Memory B cell (primary cell): ENCODE measurements around the gene APEH.

Source experiments
- ATAC-seq: fragments of 150-1000 bp; cut with Tn5 transposase; 2 replicates; pipeline ENCODE4 v1.10.0; 2021; ENCODE audit warnings: low read depth, mild to moderate bottlenecking, moderate library complexity
- DNase-seq, 2 donors: peaks; one replicate each; pipeline ENCODE4 v3.0.0; 2022; ENCODE audit warnings: low spot score in 2 of 2
- H3K27ac Mint-ChIP-seq: one replicate; pipeline ENCODE4 v1.8.0; 2022; ENCODE audit warnings: mild to moderate bottlenecking, moderate library complexity, mixed read lengths
- H3K27me3 Mint-ChIP-seq: one replicate; pipeline ENCODE4 v1.8.0; 2022; ENCODE audit warnings: mixed read lengths
- H3K36me3 Mint-ChIP-seq: one replicate; pipeline ENCODE4 v1.8.0; 2022; ENCODE audit warnings: mild to moderate bottlenecking, mixed read lengths
- H3K4me1 Mint-ChIP-seq: one replicate; pipeline ENCODE4 v1.8.0; 2022; ENCODE audit warnings: mixed read lengths
- H3K4me3 Mint-ChIP-seq: one replicate; pipeline ENCODE4 v1.8.0; 2022; ENCODE audit warnings: mild to moderate bottlenecking, moderate library complexity, mixed read lengths
- H3K9me3 Mint-ChIP-seq: one replicate; pipeline ENCODE4 v1.8.0; 2022; ENCODE audit warnings: mixed read lengths

The APEH gene

GRCh38 chr3:49673715-49674496 lies at the start of gene APEH:
Gene APEH, plus strand, starts transcription at chr3:49674351. Its CDS starts 51 bp downstream, at chr3:49674402.
- Mint-ChIP-seq H3K4me1 (peaks cover 20% of the 10 kb centered on the region), H3K36me3 (peaks cover 8% of the 10 kb centered on the region), H3K27me3 (no peaks in the 10 kb centered on the region), H3K27ac (peak within 1 kb of the TSS; percentile 97), H3K4me3 (peak within 1 kb of the TSS; percentile 96), H3K9me3 (no peaks in the 10 kb centered on the region)
- DNase-seq, result peak; percentile 98 to 99
- ATAC-seq, result peak; percentile 82

DNA sequence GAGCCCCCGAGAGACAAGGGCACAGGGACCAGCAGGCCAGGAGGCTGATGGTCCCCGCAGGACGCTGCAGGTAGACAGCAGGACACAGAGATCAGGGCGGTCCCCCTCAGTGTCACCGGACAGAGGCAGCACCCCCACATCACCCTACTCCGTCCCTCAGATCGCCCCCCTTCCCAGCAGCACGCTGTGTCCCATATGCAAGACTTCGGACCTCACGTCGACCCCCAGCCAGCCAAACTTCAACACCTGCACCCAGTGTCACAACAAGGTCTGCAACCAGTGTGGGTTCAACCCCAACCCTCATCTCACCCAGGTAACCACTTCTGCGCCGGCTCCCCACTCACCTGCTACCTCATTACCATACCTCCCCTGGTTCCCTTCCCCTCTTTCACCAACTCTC lies 49.1 kb upstream of the APEH start:
- no peak overlapping the region for H3K27ac Mint-ChIP-seq
- H3K9me3 Mint-ChIP-seq, result no peaks in the 10 kb centered on the region
- no peaks in the 10 kb centered on the region for H3K36me3 Mint-ChIP-seq

GRCh38 chr3:49626101-49626581 lies 48.0 kb upstream of the APEH start:
- Mint-ChIP-seq H3K36me3 (no peaks in the 10 kb centered on the region), H3K27me3 (peaks cover 8% of the 10 kb centered on the region), H3K4me3 (no peak overlapping the region), H3K4me1 (no peaks in the 10 kb centered on the region), H3K27ac (no peak overlapping the region), H3K9me3 (no peaks in the 10 kb centered on the region)
- no peak for DNase-seq
- no peak for ATAC-seq

More for the DNA sequence above, 49.1 kb upstream of the APEH start:
- Mint-ChIP-seq H3K4me1 (no peaks in the 10 kb centered on the region), H3K4me3 (no peak overlapping the region), H3K27me3 (peaks cover 11% of the 10 kb centered on the region)
- ATAC-seq, result no peak
- DNase-seq, result no peak

DNA sequence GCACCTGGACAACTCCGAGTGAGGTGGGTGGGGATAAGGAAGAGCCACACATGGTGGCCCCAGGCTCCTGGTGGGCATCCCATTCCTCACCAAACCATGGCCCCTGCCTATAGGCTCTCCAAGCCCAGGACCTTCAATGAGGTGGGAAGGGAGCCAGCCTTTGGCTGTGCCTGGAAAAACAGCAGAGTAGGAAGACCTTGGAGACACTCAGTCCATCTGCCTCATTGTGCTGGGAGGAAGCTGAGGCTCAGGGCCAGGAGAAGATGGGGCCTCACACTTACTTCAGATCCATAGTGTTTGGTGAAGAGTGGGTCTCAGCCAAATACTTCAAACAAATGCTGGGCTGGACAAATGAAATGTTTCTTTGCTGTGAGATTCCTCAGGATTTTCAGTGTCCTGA lies 47.4 kb upstream of the APEH start:
- ATAC-seq, result no peak
- no peak overlapping the region for H3K4me3 Mint-ChIP-seq
- DNase-seq, result no peak

DNA sequence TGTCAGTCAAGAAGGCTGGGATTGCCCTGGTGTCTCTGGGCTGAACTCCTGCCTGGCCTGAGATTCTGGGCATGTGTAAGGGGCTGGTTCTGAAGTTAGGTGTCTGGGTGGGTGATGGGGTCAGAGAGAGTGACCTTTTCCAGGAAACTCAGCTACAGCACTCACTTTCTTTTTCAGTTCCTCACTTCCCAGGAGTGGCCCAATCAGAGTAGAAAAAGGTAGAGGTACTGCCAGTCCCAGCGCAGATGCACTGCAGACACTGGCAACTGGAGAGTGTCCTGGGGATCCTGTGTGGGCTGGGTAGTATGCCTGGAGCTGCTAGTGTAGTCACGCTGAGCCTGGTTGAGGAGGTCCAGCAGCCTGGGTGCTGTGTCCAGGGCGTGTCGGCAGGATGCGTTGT lies 46.5 kb upstream of the APEH start:
- Mint-ChIP-seq H3K36me3 (no peaks in the 10 kb centered on the region), H3K4me1 (no peaks in the 10 kb centered on the region), H3K27me3 (peaks cover 9% of the 10 kb centered on the region), H3K9me3 (peaks cover 7% of the 10 kb centered on the region), H3K27ac (no peak overlapping the region), H3K4me3 (no peak overlapping the region)
- ATAC-seq (no peak), DNase-seq (no peak)

More for the DNA sequence above, 47.4 kb upstream of the APEH start:
- H3K4me1 Mint-ChIP-seq, result no peaks in the 10 kb centered on the region
- H3K36me3 Mint-ChIP-seq, result no peaks in the 10 kb centered on the region
- peaks cover 8% of the 10 kb centered on the region for H3K27me3 Mint-ChIP-seq
- H3K27ac Mint-ChIP-seq, result no peak overlapping the region
- peaks cover 4% of the 10 kb centered on the region for H3K9me3 Mint-ChIP-seq

DNA sequence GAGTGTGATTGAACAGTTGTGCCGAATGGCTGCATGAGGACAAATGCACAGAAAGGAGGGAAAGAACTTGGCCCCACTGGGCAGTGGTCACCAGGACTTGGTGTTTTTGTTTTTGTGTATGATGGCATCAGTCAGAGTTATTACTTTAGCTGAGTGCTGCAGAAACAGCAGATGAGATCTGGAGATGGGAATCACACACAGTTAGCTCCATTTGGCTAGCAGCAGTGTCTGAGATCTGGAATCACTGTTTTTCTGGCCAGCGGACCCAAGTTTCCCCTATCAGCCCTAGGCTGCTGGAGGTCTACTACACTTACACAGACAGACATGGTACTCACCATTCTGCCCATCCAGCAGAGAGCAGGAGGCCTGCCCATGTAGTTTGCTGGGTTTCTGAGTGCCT lies 45.9 kb upstream of the APEH start:
- Mint-ChIP-seq H3K27ac (no peak overlapping the region), H3K36me3 (no peaks in the 10 kb centered on the region), H3K9me3 (peaks cover 7% of the 10 kb centered on the region), H3K27me3 (peaks cover 9% of the 10 kb centered on the region), H3K4me3 (no peak overlapping the region), H3K4me1 (no peaks in the 10 kb centered on the region)
- ATAC-seq, result no peak
- DNase-seq, result no peak

DNA sequence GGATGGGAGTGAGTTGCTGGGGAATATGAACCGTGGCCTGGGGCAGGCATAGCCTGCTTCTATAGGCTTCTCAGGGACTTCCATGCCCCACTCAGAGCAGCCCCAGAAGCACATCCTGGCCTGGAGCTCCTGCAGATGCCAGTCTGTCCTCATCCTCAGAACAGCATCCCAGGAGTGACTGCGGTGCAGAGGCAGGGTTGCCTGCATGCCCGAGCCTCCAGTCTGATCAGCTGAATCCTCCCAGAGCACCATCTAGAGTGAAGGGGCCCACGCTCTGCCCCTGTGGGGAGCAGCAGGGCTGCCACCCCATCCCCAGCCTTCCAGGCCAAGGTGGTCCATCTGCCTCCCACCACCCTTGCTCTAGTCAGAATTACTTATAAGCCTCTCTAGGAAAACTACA lies 44.7 kb upstream of the APEH start:
- peaks cover 11% of the 10 kb centered on the region for H3K27me3 Mint-ChIP-seq
- H3K4me1 Mint-ChIP-seq, result no peaks in the 10 kb centered on the region
- H3K9me3 Mint-ChIP-seq, result peaks cover 7% of the 10 kb centered on the region
- ATAC-seq (no peak), DNase-seq (no peak)
- no peak overlapping the region for H3K27ac Mint-ChIP-seq
- no peak overlapping the region for H3K4me3 Mint-ChIP-seq
- no peaks in the 10 kb centered on the region for H3K36me3 Mint-ChIP-seq

GRCh38 chr3:49629866-49630265 lies 44.3 kb upstream of the APEH start:
- Mint-ChIP-seq H3K27me3 (peaks cover 11% of the 10 kb centered on the region), H3K4me1 (no peaks in the 10 kb centered on the region), H3K9me3 (peaks cover 7% of the 10 kb centered on the region), H3K27ac (no peak overlapping the region), H3K4me3 (no peak overlapping the region), H3K36me3 (no peaks in the 10 kb centered on the region)
- DNase-seq (no peak), ATAC-seq (no peak)

DNA sequence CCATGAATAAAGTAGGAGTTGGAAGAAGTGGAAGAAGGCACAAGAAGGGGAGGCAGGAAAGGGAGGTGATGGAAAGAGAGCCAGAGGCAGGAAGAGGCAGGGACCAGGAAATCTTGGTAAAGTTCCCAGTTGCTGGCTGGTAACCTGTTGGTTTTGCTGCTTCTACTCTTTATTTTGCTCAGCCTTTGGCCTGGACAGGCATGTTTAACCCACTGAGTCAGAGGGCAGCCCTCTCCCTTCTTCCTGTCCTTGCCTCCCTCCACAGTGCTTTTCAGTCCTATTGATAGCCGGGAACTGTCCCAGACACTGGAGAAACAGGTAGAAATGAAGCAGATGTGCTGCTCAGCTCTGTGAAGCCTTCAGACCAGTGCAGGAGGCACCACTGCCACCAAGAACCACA lies 43.4 kb upstream of the APEH start:
- Mint-ChIP-seq H3K4me3 (no peak overlapping the region), H3K27me3 (peaks cover 11% of the 10 kb centered on the region), H3K27ac (no peak overlapping the region), H3K9me3 (peaks cover 7% of the 10 kb centered on the region), H3K4me1 (no peaks in the 10 kb centered on the region), H3K36me3 (no peaks in the 10 kb centered on the region)
- ATAC-seq, result no peak
- DNase-seq, result no peak

GRCh38 chr3:49634736-49635135 lies 39.4 kb upstream of the APEH start:
- no peak for ATAC-seq
- peaks cover 8% of the 10 kb centered on the region for H3K27me3 Mint-ChIP-seq
- no peaks in the 10 kb centered on the region for H3K36me3 Mint-ChIP-seq
- no peaks in the 10 kb centered on the region for H3K4me1 Mint-ChIP-seq
- H3K27ac Mint-ChIP-seq, result no peak overlapping the region
- H3K4me3 Mint-ChIP-seq, result no peak overlapping the region
- no peak for DNase-seq
- H3K9me3 Mint-ChIP-seq, result peaks cover 7% of the 10 kb centered on the region

DNA sequence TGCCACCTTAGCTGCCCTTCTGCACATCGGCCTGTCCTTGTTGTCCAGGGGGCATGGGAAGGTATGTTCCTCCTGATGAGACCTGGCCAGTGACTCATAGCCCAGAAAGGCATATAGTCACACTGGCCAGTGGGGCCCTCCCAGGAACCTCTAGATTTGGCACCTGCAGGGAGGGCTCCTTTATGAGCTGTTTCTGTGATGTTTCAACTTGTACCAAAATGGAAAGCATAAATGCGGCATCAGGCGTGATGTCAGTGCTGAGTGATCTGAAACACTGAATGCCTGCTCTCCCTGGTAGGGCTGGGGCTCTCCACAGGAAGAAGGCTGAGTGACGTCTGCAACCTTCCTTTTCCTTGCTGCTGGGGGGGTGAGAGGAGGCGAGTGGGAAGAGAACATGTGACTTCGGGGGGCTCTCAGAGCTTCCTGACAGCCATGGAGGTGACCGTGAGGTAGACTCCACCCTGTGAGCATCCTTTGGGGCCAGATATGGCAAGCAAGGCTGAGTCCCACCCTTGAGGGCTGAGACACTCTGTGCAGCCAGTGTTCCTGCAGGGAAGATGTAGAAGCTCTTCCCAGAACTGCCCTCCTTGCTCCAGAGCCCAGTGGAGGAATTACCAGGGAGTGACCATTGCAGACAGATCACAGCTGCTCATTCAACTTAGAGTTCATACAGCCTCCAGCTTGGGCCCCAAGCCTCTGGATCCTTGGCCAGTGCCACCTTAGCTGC lies 37.1 kb upstream of the APEH start:
- peaks cover under 1% of the 10 kb centered on the region for H3K9me3 Mint-ChIP-seq
- H3K36me3 Mint-ChIP-seq, result no peaks in the 10 kb centered on the region
- peaks cover 5% of the 10 kb centered on the region for H3K27me3 Mint-ChIP-seq
- H3K4me3 Mint-ChIP-seq, result no peak overlapping the region
- no peak overlapping the region for H3K27ac Mint-ChIP-seq
- ATAC-seq, result no peak
- H3K4me1 Mint-ChIP-seq, result no peaks in the 10 kb centered on the region
- no peak for DNase-seq

DNA sequence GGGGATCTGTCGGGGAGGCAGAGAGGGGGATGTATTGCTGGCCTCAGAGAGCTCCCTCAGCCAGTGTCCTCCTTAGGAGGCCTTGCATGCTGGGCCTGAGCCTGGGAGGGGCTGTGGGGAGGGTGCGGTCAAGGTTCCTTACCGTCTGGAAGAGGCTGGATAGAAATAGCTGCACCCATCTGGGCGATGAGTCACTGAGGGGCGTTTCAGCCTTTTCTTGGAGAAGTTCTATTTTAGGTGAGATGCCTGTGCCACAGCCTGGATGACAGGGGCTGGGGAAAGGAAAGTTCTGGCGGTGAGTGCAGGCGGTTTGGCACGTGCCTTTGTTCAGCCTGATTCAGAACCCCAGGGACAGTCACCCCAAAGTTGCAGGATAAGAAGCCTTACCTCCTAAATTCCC lies 35.7 kb upstream of the APEH start:
- DNase-seq (no peak), ATAC-seq (no peak)
- H3K9me3 Mint-ChIP-seq, result no peaks in the 10 kb centered on the region
- no peak overlapping the region for H3K4me3 Mint-ChIP-seq
- H3K27ac Mint-ChIP-seq, result no peak overlapping the region
- peaks cover 5% of the 10 kb centered on the region for H3K27me3 Mint-ChIP-seq
- no peaks in the 10 kb centered on the region for H3K36me3 Mint-ChIP-seq
- no peaks in the 10 kb centered on the region for H3K4me1 Mint-ChIP-seq

DNA sequence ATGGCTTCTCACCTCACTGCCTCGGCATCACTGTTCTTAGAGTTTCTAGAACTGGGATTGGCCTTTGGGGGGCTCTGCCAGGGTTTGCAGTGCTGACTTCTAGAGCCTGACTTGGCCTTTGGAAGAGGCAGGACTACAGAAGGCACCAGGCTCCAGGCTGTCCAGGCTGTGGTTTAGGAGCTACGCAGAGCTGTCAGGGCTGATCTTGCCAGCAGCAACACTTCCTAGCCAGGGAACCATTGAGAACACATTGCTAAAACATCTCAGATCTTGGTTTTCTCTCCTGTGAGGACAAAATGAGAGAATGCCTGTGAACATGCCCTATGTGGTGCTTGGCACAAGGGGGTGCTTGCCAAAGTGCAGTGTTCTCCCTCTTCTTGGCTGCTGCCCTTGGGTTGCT lies 34.6 kb upstream of the APEH start:
- DNase-seq (no peak), ATAC-seq (no peak)
- H3K4me3 Mint-ChIP-seq, result no peak overlapping the region
- H3K9me3 Mint-ChIP-seq, result no peaks in the 10 kb centered on the region
- no peaks in the 10 kb centered on the region for H3K36me3 Mint-ChIP-seq
- no peak overlapping the region for H3K27ac Mint-ChIP-seq
- H3K27me3 Mint-ChIP-seq, result peaks cover 3% of the 10 kb centered on the region
- no peaks in the 10 kb centered on the region for H3K4me1 Mint-ChIP-seq

- Mint-ChIP-seq H3K36me3 (no peaks in the 10 kb centered on the region), H3K4me3 (no peak overlapping the region), H3K9me3 (no peaks in the 10 kb centered on the region)
Observed at GRCh38 chr3:49641292-49641691, 32.9 kb upstream of the APEH start.

More at GRCh38 chr3:49641292-49641691, 32.9 kb upstream of the APEH start:
- peaks cover 4% of the 10 kb centered on the region for H3K27me3 Mint-ChIP-seq
- H3K27ac Mint-ChIP-seq, result no peak overlapping the region
- H3K4me1 Mint-ChIP-seq, result no peaks in the 10 kb centered on the region
- DNase-seq (no peak), ATAC-seq (no peak)
